ENCODE results near the gene DYNLRB2.
A peak's percentile ranks its signal among the peaks of the same experiment; 100 is the strongest.

DYNLRB2 gene

DNA sequence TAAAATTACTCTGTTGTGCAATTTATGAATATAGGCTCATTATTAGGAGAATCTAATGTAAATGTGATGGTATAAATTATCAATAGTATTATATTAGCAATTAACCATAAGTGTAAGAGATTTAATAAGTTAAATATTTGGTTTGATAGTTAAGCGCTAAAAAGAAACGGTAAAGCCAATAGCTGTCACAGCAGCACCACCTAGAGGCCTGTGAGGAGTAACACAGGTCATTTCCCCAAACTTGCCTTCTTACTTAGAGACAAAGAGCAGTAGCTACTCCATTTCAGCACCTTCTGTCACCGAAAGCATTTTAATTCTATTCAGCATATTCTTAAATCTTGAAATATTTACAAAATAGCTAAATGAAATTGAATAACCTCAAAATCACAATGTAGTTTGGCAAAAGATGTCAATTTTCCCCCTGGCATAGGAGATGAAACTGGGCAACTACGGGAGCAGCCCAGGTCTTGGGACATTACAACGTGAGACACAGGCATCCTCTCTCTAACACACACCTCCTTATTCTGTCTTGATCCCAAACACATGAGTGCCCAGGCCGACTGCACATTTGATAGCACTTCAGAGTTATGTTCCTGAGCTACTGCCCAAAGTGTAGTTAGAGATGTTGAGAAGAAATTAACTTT lies 14.3 kb upstream of the DYNLRB2 start:
- CTCF ChIA-PET = interaction anchor here (0.6 to 6.8 kb wide), 66 partner anchors 9 to 925 kb away, joined by 3 to 89 read pairs (median 4); partner anchors contain the start of gene DYNLRB2
- Mint-ChIP-seq H3K27ac (no peak overlapping the region), H3K36me3 (no peaks in the 10 kb centered on the region), H3K9me3 (no peaks in the 10 kb centered on the region), H3K4me1 (peaks cover 11% of the 10 kb centered on the region), H3K4me3 (no peak overlapping the region), H3K27me3 (no peaks in the 10 kb centered on the region)
- peak; percentile 66 for DNase-seq

GRCh38 chr16:80527297-80527696 lies 13.5 kb upstream of the DYNLRB2 start:
- H3K27ac Mint-ChIP-seq = no peak overlapping the region
- no peaks in the 10 kb centered on the region for H3K9me3 Mint-ChIP-seq
- H3K4me1 Mint-ChIP-seq = peaks cover 11% of the 10 kb centered on the region
- H3K4me3 Mint-ChIP-seq = no peak overlapping the region
- peak; percentile 74 for DNase-seq
- peaks cover under 1% of the 10 kb centered on the region for H3K27me3 Mint-ChIP-seq
- CTCF ChIA-PET = interaction anchor here (0.6 to 6.8 kb wide), 64 partner anchors 8 to 422 kb away, joined by 3 to 89 read pairs (median 4); partner anchors contain the start of gene DYNLRB2
- H3K36me3 Mint-ChIP-seq = no peaks in the 10 kb centered on the region

DNA sequence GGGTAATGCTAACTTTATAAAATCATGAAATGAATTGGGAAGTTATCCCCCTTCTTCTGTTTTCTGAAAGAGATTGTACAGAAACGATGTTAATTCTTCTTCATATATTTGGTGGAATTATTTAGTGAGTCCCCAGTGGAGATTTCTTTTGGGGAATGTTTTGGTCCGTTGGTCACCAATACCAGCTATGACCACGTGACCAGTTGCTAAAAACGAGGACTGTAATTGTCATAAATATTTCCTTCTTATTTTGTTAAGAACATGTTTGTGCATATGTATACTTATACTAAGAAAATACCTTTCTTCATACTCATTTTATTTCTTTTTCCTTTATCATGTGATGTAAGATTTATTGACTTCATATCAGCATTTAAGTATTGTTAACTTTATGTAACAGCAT lies 10.3 kb upstream of the DYNLRB2 start:
- no peak for DNase-seq
- CTCF ChIA-PET = no interaction called here
- peaks cover 11% of the 10 kb centered on the region for H3K4me1 Mint-ChIP-seq
- no peak overlapping the region for H3K27ac Mint-ChIP-seq
- no peaks in the 10 kb centered on the region for H3K36me3 Mint-ChIP-seq
- no peaks in the 10 kb centered on the region for H3K9me3 Mint-ChIP-seq
- H3K4me3 Mint-ChIP-seq = no peak overlapping the region
- H3K27me3 Mint-ChIP-seq = peaks cover 18% of the 10 kb centered on the region

DNA sequence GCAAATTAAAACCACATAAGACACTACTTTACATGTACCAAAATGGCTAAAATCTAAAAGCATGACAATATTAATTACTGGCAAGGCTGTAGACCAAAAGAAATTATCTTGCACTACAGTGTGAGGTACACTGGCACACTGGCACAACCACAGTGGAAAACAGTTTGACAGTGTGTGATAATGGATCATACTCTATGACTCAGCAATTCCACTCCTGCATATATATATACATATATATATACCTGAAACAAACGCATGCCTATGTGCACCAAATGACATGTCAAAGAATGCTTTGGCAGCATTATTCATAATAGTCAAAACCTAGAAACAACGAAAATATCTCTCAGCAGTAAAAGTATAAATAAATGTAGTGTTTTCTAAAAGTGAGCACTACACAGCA lies 4.6 kb upstream of the DYNLRB2 start:
- CTCF ChIA-PET = interaction anchor here (1.0 kb wide), 2 partner anchors 9 to 10 kb away, joined by 3 to 4 read pairs; no protein-coding TSS in a partner anchor
- no peak for DNase-seq
- no peaks in the 10 kb centered on the region for H3K9me3 Mint-ChIP-seq
- H3K27me3 Mint-ChIP-seq = peaks cover 31% of the 10 kb centered on the region
- H3K4me1 Mint-ChIP-seq = peaks cover 19% of the 10 kb centered on the region
- H3K4me3 Mint-ChIP-seq = no peak overlapping the region
- H3K36me3 Mint-ChIP-seq = peaks cover 13% of the 10 kb centered on the region
- no peak overlapping the region for H3K27ac Mint-ChIP-seq

DNA sequence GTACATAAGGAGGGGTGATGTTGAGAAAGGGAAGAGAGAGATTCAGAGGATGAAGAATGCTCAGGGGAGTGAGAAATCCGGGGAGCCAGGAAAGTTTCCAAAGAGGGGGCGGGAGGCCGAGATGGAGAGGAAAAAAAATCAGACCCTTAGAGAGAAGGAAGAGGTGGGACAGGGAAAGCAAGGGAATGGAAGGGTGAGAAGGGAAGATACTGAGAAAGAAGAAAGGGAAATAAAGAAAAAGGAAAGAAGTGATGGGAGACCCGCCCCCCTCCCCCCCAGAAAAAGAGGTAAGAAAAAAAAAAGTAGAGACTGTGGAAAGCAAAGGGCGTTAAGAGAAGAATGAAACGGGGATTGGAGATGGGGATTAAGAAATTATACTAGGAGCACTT lies 507 bp downstream of the DYNLRB2 start:
- Mint-ChIP-seq H3K27me3 (peaks cover 20% of the 10 kb centered on the region), H3K27ac (peak overlapping the region; percentile 33), H3K4me1 (peaks cover 25% of the 10 kb centered on the region), H3K36me3 (peaks cover 13% of the 10 kb centered on the region), H3K9me3 (no peaks in the 10 kb centered on the region), H3K4me3 (peak overlapping the region; percentile 89)
- no peak for DNase-seq
- CTCF ChIA-PET = interaction anchor here (1.1 kb wide), 1 partner anchor 39 kb away, joined by 4 read pairs; no protein-coding TSS in a partner anchor

DNA sequence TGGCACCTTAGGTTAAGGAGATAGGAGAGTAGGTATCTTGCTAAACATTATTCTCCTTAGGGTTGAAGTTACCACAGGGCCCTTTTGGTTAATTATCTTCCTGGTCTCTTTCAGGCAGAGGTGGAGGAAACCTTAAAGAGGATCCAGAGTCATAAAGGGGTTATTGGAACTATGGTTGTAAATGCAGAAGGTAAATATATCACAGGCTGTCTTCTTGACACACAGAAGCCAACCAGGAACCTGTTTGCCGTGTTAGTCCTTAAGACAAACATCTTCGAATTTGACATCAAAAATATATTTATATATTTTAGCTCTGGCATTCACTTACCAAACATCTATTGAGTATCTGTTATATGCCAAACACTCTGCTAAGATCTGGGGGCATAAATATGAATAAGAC lies 2.4 kb downstream of the DYNLRB2 start:
- H3K4me1 Mint-ChIP-seq = peaks cover 41% of the 10 kb centered on the region
- no peak for DNase-seq
- H3K27ac Mint-ChIP-seq = no peak overlapping the region
- H3K27me3 Mint-ChIP-seq = peaks cover 14% of the 10 kb centered on the region
- CTCF ChIA-PET = interaction anchor here (1.0 kb wide), 1 partner anchor 15 kb away, joined by 3 read pairs; no protein-coding TSS in a partner anchor
- H3K4me3 Mint-ChIP-seq = no peak overlapping the region
- H3K9me3 Mint-ChIP-seq = no peaks in the 10 kb centered on the region
- H3K36me3 Mint-ChIP-seq = peaks cover 16% of the 10 kb centered on the region

DNA sequence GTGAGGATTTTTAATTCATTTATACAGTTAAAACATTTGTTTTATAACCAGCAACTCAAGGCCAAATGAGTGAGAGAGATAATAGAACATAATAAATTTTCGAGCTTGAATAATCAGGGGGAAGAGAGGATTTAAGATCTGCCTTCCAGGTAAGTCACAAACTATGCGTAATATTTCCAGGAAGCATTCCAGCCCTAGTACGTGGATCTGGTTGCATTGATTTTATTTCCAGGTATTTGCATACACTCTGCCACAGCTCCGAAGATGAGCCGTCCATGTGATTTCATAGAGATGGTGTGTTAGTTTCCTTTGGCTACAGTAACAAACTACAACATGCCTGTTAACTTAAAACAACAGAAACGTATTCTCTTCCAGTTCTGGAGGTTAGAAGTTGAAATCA lies 3.5 kb downstream of the DYNLRB2 start:
- Mint-ChIP-seq H3K4me1 (peaks cover 42% of the 10 kb centered on the region), H3K27ac (no peak overlapping the region), H3K27me3 (peaks cover 14% of the 10 kb centered on the region), H3K36me3 (peaks cover 13% of the 10 kb centered on the region), H3K4me3 (no peak overlapping the region), H3K9me3 (no peaks in the 10 kb centered on the region)
- CTCF ChIA-PET = no interaction called here
- DNase-seq = no peak

DNA sequence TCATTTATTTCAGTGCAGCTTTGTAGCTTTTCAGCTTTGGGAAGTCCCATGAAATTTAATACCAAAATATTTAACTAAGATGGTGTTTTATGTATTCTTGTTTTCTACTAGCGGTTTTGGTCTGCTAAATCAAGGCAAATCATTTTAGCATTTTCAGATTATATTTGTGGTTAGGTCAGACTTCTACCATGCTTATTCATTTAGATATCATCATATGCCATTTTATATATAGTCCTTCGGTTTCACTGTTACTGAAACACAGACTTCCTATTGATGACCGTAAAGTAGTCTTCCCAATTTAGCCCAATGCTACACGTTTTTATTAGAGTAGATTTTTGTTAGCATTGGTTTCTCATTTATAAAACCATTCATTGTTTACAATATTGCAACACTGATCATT lies 5.5 kb downstream of the DYNLRB2 start:
- no peak overlapping the region for H3K27ac Mint-ChIP-seq
- H3K4me1 Mint-ChIP-seq = peaks cover 26% of the 10 kb centered on the region
- DNase-seq = no peak
- H3K36me3 Mint-ChIP-seq = peaks cover 3% of the 10 kb centered on the region
- no peaks in the 10 kb centered on the region for H3K9me3 Mint-ChIP-seq
- no peak overlapping the region for H3K4me3 Mint-ChIP-seq
- H3K27me3 Mint-ChIP-seq = peaks cover 7% of the 10 kb centered on the region
- CTCF ChIA-PET = no interaction called here

- H3K27me3 Mint-ChIP-seq = peaks cover 6% of the 10 kb centered on the region
- DNase-seq = no peak
- no peak overlapping the region for H3K27ac Mint-ChIP-seq
- H3K4me3 Mint-ChIP-seq = no peak overlapping the region
- peaks cover 3% of the 10 kb centered on the region for H3K36me3 Mint-ChIP-seq
- CTCF ChIA-PET = no interaction called here
- peaks cover 20% of the 10 kb centered on the region for H3K4me1 Mint-ChIP-seq
- no peaks in the 10 kb centered on the region for H3K9me3 Mint-ChIP-seq
These were observed 6.4 kb downstream of the DYNLRB2 start for GRCh38 chr16:80547145-80547544.

GRCh38 chr16:80552277-80552676 lies 11.5 kb downstream of the DYNLRB2 start:
- Mint-ChIP-seq H3K27ac (no peak overlapping the region), H3K4me3 (no peak overlapping the region), H3K4me1 (peaks cover 32% of the 10 kb centered on the region), H3K36me3 (no peaks in the 10 kb centered on the region), H3K9me3 (no peaks in the 10 kb centered on the region), H3K27me3 (peaks cover 12% of the 10 kb centered on the region)
- CTCF ChIA-PET = no interaction called here
- no peak for DNase-seq

GRCh38 chr16:80554033-80554432 lies 13.2 kb downstream of the DYNLRB2 start:
- DNase-seq = no peak
- Mint-ChIP-seq H3K27me3 (peaks cover 12% of the 10 kb centered on the region), H3K4me1 (peaks cover 22% of the 10 kb centered on the region), H3K4me3 (no peak overlapping the region), H3K9me3 (no peaks in the 10 kb centered on the region), H3K36me3 (no peaks in the 10 kb centered on the region), H3K27ac (no peak overlapping the region)
- CTCF ChIA-PET = interaction anchor here (0.6 kb wide), 1 partner anchor 26 kb away, joined by 3 read pairs; no protein-coding TSS in a partner anchor

DNA sequence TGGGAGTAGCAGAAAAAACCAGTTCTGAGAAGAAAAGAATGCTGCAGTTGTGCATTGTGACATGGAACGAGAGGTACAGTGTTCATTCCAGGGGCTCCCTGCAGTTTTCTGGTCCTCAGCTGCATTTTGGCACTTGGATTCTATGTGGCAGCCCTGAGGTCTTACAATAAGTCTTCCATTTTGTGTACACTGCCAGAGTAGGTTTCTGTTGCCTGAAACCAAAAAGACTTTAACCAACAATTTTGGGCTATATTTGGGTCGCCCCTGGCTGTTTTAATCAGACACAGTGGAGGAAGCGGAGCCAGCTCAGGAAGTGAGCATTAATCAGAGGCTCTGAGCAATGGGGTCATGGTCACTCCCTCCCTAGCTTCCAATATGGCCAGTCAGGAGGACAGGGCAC lies 15.7 kb downstream of the DYNLRB2 start:
- Mint-ChIP-seq H3K4me3 (no peak overlapping the region), H3K4me1 (peaks cover 22% of the 10 kb centered on the region), H3K27ac (no peak overlapping the region), H3K27me3 (peaks cover 17% of the 10 kb centered on the region), H3K9me3 (no peaks in the 10 kb centered on the region), H3K36me3 (no peaks in the 10 kb centered on the region)
- no peak for DNase-seq
- CTCF ChIA-PET = no interaction called here

DNA sequence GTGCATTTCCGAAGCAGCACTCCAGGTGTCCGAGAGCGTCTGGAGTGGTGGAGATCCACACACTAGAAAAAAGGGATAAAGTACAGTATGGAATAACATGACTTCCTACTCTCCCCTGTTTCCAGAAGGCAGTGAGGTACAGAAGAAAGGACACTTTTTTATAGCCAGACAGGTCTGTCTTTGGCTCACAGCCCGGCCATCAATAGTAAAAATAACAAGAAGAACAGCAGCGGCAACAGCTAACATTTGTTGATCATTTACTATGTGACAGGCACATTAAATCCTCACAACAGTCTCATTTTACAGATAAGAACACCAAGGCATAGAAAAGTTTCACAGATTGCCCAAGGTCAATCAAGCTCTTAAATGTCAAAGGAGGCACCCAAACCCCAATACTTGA lies 16.2 kb downstream of the DYNLRB2 start:
- H3K4me1 Mint-ChIP-seq = peaks cover 22% of the 10 kb centered on the region
- DNase-seq = no peak
- no peak overlapping the region for H3K4me3 Mint-ChIP-seq
- H3K36me3 Mint-ChIP-seq = no peaks in the 10 kb centered on the region
- no peaks in the 10 kb centered on the region for H3K9me3 Mint-ChIP-seq
- CTCF ChIA-PET = no interaction called here
- H3K27me3 Mint-ChIP-seq = peaks cover 14% of the 10 kb centered on the region
- no peak overlapping the region for H3K27ac Mint-ChIP-seq

GRCh38 chr16:80559369-80559768 lies 18.6 kb downstream of the DYNLRB2 start:
- H3K27me3 Mint-ChIP-seq = peaks cover 14% of the 10 kb centered on the region
- no peak for DNase-seq
- no peaks in the 10 kb centered on the region for H3K9me3 Mint-ChIP-seq
- no peak overlapping the region for H3K4me3 Mint-ChIP-seq
- no peak overlapping the region for H3K27ac Mint-ChIP-seq
- H3K36me3 Mint-ChIP-seq = no peaks in the 10 kb centered on the region
- peaks cover 17% of the 10 kb centered on the region for H3K4me1 Mint-ChIP-seq
- CTCF ChIA-PET = no interaction called here

DNA sequence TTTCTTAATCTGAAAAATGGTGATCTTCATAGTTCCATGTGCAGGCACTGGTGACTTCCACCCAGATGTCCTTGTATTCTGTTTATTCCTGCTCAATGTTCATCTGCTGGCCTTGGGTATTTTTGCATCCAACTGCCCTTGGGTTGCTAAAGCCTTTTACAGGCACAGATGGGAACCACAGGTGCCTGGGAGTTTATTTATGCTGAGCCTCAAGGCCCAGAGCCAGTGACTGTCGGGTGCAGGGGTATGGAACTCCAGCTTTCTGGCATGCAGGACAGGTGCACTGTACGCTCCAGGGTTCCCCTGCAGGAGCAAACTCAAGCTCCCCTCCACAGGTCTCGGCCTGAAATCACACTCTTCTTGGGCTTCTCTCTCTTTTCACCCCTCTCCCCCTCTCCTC lies 22.3 kb downstream of the DYNLRB2 start:
- peaks cover 6% of the 10 kb centered on the region for H3K36me3 Mint-ChIP-seq
- DNase-seq = no peak
- H3K27ac Mint-ChIP-seq = no peak overlapping the region
- H3K9me3 Mint-ChIP-seq = peaks cover 5% of the 10 kb centered on the region
- H3K4me3 Mint-ChIP-seq = no peak overlapping the region
- peaks cover 25% of the 10 kb centered on the region for H3K4me1 Mint-ChIP-seq
- peaks cover 6% of the 10 kb centered on the region for H3K27me3 Mint-ChIP-seq
- CTCF ChIA-PET = interaction anchor here (0.9 to 2.7 kb wide), 2 partner anchors 17 to 36 kb away, joined by 4 to 9 read pairs; no protein-coding TSS in a partner anchor

All from activated naive CD4-positive, alpha-beta T cell treated with anti-CD3 and anti-CD28 coated beads, Interleukin-2, amount 10 ng/mL, durations not matched to agents 7 days and 5 days (primary cell).